Loucy (cell line): ENCODE data around the gene BID.

ENCODE experiments used
- EZH2phosphoT487 ChIP-seq: fragments of 200-600 bp; IDR thresholded peaks from 2 replicates; pipeline ENCODE4 v1.6.1; 2018; ENCODE audit warnings: antibody characterized with exemption, mild to moderate bottlenecking, moderate library complexity, borderline replicate concordance
- TF ChIP-seq, protein P1 (sequence below): fragments of 200-600 bp; sonication (generic); conservative IDR thresholded peaks from 2 replicates; pipeline ENCODE4 v1.5.1; 2014; ENCODE audit warnings: mild to moderate bottlenecking, antibody characterized with exemption, low read length

DNA sequence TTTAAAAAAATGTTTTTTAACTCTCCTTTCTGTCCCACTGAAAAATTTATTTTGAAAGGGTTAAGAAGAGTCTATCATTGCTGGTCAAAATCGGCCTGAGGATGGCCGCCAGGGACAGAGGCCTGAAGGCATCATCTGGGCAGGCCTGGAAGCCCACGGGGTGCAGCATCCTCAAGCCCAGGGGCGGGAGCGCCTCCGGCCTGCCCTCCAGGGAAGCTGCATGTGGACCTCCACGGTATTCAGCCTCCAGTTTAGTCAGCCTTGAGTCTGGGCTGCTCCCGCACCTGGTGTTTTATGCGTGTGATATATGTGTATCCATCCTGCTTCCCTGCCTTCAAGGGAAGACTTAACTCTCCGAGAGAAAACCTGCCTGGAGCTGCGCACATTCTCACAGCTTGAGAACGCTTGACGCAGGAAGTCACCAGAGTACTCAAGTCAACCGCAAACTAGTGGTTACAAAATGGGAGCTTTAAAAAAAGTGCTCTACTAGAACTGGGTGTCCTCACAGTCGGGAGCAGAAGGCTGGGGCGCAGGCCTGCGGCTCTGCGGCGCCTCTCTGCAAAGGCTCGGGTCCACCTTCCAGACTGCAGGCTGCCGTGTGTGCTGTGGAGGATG lies 13.6 kb upstream of the BID start:
- TF ChIP-seq, protein P1, sequence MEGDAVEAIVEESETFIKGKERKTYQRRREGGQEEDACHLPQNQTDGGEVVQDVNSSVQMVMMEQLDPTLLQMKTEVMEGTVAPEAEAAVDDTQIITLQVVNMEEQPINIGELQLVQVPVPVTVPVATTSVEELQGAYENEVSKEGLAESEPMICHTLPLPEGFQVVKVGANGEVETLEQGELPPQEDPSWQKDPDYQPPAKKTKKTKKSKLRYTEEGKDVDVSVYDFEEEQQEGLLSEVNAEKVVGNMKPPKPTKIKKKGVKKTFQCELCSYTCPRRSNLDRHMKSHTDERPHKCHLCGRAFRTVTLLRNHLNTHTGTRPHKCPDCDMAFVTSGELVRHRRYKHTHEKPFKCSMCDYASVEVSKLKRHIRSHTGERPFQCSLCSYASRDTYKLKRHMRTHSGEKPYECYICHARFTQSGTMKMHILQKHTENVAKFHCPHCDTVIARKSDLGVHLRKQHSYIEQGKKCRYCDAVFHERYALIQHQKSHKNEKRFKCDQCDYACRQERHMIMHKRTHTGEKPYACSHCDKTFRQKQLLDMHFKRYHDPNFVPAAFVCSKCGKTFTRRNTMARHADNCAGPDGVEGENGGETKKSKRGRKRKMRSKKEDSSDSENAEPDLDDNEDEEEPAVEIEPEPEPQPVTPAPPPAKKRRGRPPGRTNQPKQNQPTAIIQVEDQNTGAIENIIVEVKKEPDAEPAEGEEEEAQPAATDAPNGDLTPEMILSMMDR, result no peak
- TF ChIP-seq EZH2phosphoT487, result no peak
